ENCODE measurements around the gene RNF215. TPM values are rescaled to one million over a fixed set of nuclear protein-coding genes. Genes with fewer than 3 reads are reported as not detected.

The RNF215 gene
- total RNA-seq, 3 donors from 2014 or later (not counting 1 experiment from before 2014, with no cell fraction given), result 7.5 to 9.8 (median 9.5) TPM

- no peak for TF ChIP-seq CTCF (IDR thresholded peaks at IDR 0.05)
- Mint-ChIP-seq H3K27ac (peak within 1 kb of the TSS; percentile 89 to 92), H3K4me1 (peaks cover 59% of the 10 kb centered on the region in 2 donors), H3K9me3 (no peaks in the 10 kb centered on the region), H3K4me3 (peak within 1 kb of the TSS; percentile 97), H3K27me3 (ENCODE audit: low read depth in 2 of 2) (peaks cover 0 to 3% of the 10 kb centered on the region in 2 donors), H3K36me3 (no peaks in the 10 kb centered on the region)
- intact Hi-C loops (cut with micrococcal nuclease), result loop anchor here (1.0 to 2.0 kb wide), 4 partner anchors 29 to 89 kb away; partner anchors contain the start of gene MTFP1
- Histone ChIP-seq H3K9me3 (ENCODE audit: control insufficient read depth, insufficient read depth, low read length) (no peaks in the 10 kb centered on the region), H3K4me3 (ENCODE audit: low read length) (peak within 1 kb of the TSS; percentile 96), H3K4me1 (ENCODE audit: control insufficient read depth, insufficient read depth, low read length) (peaks cover 50% of the 10 kb centered on the region), H3K36me3 (ENCODE audit: control insufficient read depth, insufficient read depth, low read length) (peaks cover 15% of the 10 kb centered on the region), H3K27me3 (ENCODE audit: control insufficient read depth, insufficient read depth, low read length) (no peaks in the 10 kb centered on the region), H3K27ac (ENCODE audit: low read length) (peak within 1 kb of the TSS; percentile 88)
- under 1% methylated on average over 91 of the region's 91 CpGs for WGBS (ENCODE audit: insufficient coverage)
- peak; percentile 89 to 95 for DNase-seq
- ATAC-seq, result peak; percentile 84 to 94 (median 84)
Measured at GRCh38 chr22:30356449-30357235, 30.6 kb downstream of the RNF215 start, which contains the start of the genes CCDC157 and SF3A1. Gene CCDC157 (plus strand): TSS chr22:30357007. CDS start chr22:30366001, 8,994 bp downstream. Gene SF3A1 (minus strand): TSS chr22:30356894. CDS start chr22:30356792, 102 bp downstream.

GRCh38 chr22:30354644-30355043, 32.6 kb downstream of the RNF215 start:
- peaks cover 64 to 68% of the 10 kb centered on the region in 2 donors for H3K4me1 Mint-ChIP-seq
- WGBS (ENCODE audit: insufficient coverage), result 94% methylated on average over 5 of the region's 5 CpGs
- DNase-seq, result no peak
- intact Hi-C loops (cut with micrococcal nuclease), result loop anchor here (5.0 kb wide), 1 partner anchor 47 kb away; no protein-coding TSS in a partner anchor
- peak overlapping the region; percentile 82 to 92 for H3K27ac Mint-ChIP-seq
- H3K9me3 Mint-ChIP-seq, result no peaks in the 10 kb centered on the region
- H3K27me3 Mint-ChIP-seq (ENCODE audit: low read depth in 2 of 2), result peaks cover 0 to 3% of the 10 kb centered on the region in 2 donors
- Histone ChIP-seq H3K36me3 (ENCODE audit: control insufficient read depth, insufficient read depth, low read length) (peaks cover 31% of the 10 kb centered on the region), H3K27me3 (ENCODE audit: control insufficient read depth, insufficient read depth, low read length) (no peaks in the 10 kb centered on the region), H3K4me3 (ENCODE audit: low read length) (no peak overlapping the region), H3K27ac (ENCODE audit: low read length) (no peak overlapping the region), H3K9me3 (ENCODE audit: control insufficient read depth, insufficient read depth, low read length) (no peaks in the 10 kb centered on the region), H3K4me1 (ENCODE audit: control insufficient read depth, insufficient read depth, low read length) (peaks cover 50% of the 10 kb centered on the region)
- no peak for TF ChIP-seq CTCF (IDR thresholded peaks at IDR 0.05)
- peak overlapping the region; percentile 97 for H3K4me3 Mint-ChIP-seq
- no peaks in the 10 kb centered on the region for H3K36me3 Mint-ChIP-seq
- no peak for ATAC-seq

DNA sequence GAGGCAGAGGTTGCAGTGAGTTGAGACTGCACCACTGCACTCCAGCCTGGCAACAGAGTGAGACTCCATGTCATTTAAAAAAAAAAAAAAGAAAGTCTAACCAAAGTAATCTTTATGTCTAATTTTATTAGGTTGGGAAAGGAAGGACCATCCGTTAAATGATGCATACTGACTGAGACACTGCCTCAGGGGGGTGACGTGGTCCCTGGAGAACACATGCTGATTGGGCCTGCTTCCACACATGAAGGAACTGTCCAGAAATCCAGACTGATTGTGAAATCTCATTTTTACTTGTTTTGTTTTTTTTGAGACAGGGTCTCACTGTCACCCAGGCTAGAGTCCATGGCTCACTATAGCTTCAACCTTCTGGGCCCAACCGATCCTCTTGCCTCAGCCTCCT, 36.0 kb downstream of the RNF215 start:
- no peaks in the 10 kb centered on the region for H3K27me3 Mint-ChIP-seq (ENCODE audit: low read depth in 2 of 2)
- ATAC-seq (no peak), DNase-seq (no peak)
- WGBS (ENCODE audit: insufficient coverage), result 92% methylated on average over 3 of the region's 3 CpGs
- H3K36me3 Mint-ChIP-seq, result no peaks in the 10 kb centered on the region
- peaks cover 61 to 65% of the 10 kb centered on the region in 2 donors for H3K4me1 Mint-ChIP-seq
- Histone ChIP-seq H3K9me3 (ENCODE audit: control insufficient read depth, insufficient read depth, low read length) (no peaks in the 10 kb centered on the region), H3K27me3 (ENCODE audit: control insufficient read depth, insufficient read depth, low read length) (no peaks in the 10 kb centered on the region), H3K4me1 (ENCODE audit: control insufficient read depth, insufficient read depth, low read length) (peaks cover 40% of the 10 kb centered on the region), H3K36me3 (ENCODE audit: control insufficient read depth, insufficient read depth, low read length) (peaks cover 57% of the 10 kb centered on the region), H3K4me3 (ENCODE audit: low read length) (no peak overlapping the region), H3K27ac (ENCODE audit: low read length) (no peak overlapping the region)
- H3K4me3 Mint-ChIP-seq, result no peak overlapping the region
- peak overlapping the region; percentile 82 to 92 for H3K27ac Mint-ChIP-seq
- no peaks in the 10 kb centered on the region for H3K9me3 Mint-ChIP-seq
- intact Hi-C loops (cut with micrococcal nuclease), result loop anchor here (5.0 kb wide), 1 partner anchor 44 kb away; no protein-coding TSS in a partner anchor
- no peak for TF ChIP-seq CTCF (IDR thresholded peaks at IDR 0.05)
